ENCODE data around the gene HOXC12. TPM values are rescaled to one million over a fixed set of nuclear protein-coding genes. Genes with fewer than 3 reads are reported as not detected.
A peak's percentile ranks its signal among the peaks of the same experiment; 100 is the strongest.

HOXC12 gene
- total and polyA plus RNA-seq, 4 donors: not detected

GRCh38 chr12:53993162-53994008 lies 38.7 kb downstream of the HOXC12 start:
- Histone ChIP-seq H3K27me3 (ENCODE audit: control insufficient read depth in 4 of 4, insufficient read depth in 4 of 4, low read length in 3 of 4) (peaks cover 10 to 49% (median 29%) of the 10 kb centered on the region in 4 donors), H3K27ac (ENCODE audit: low read depth in 1 of 2, low read length in 2 of 2) (no peak overlapping the region), H3K4me3 (ENCODE audit: low read depth in 1 of 3, low read length in 3 of 3) (no peak overlapping the region), H3K36me3 (ENCODE audit: control insufficient read depth in 4 of 4, insufficient read depth in 3 of 4, low read depth in 1 of 4, low read length in 3 of 4) (no peaks in the 10 kb centered on the region), H3K4me1 (ENCODE audit: control insufficient read depth in 4 of 4, insufficient read depth in 4 of 4, low read length in 3 of 4) (peaks cover 9 to 21% (median 18%) of the 10 kb centered on the region in 4 donors), H3K9ac (ENCODE audit: low read depth in 1 of 2, low read length in 2 of 2) (no peak overlapping the region), H3K9me3 (ENCODE audit: control insufficient read depth in 4 of 4, low read length in 3 of 4) (no peaks in the 10 kb centered on the region)
- WGBS: 29% methylated on average over 18 of the region's 18 CpGs
- DNase-seq (ENCODE audit: low spot score): no peak
- TF ChIP-seq FOXA1 (IDR thresholded peaks at IDR 0.05) (no peak), RAD21 (IDR thresholded peaks at IDR 0.05) (no peak), JUND (IDR thresholded peaks at IDR 0.05) (no peak), YY1 (IDR thresholded peaks at IDR 0.05) (no peak), GABPA (IDR thresholded peaks at IDR 0.05 in 1 of 2, conservative IDR thresholded peaks at IDR 0.05 in 1 of 2) (no peak), HNF4A (conservative IDR thresholded peaks at IDR 0.05) (no peak), RXRA (IDR thresholded peaks at IDR 0.05) (no peak), FOXA2 (IDR thresholded peaks at IDR 0.05) (no peak), NR2F2 (IDR thresholded peaks at IDR 0.05) (no peak), MAX (IDR thresholded peaks at IDR 0.05) (no peak), HNF4G (IDR thresholded peaks at IDR 0.05) (no peak), SP1 (IDR thresholded peaks at IDR 0.05) (no peak)

- Histone ChIP-seq H3K27ac (ENCODE audit: low read depth in 1 of 2, low read length in 2 of 2) (no peak overlapping the region), H3K4me1 (ENCODE audit: control insufficient read depth in 4 of 4, insufficient read depth in 4 of 4, low read length in 3 of 4) (peaks cover 9 to 21% (median 18%) of the 10 kb centered on the region in 4 donors), H3K36me3 (ENCODE audit: control insufficient read depth in 4 of 4, insufficient read depth in 3 of 4, low read depth in 1 of 4, low read length in 3 of 4) (no peaks in the 10 kb centered on the region), H3K27me3 (ENCODE audit: control insufficient read depth in 4 of 4, insufficient read depth in 4 of 4, low read length in 3 of 4) (peaks cover 12 to 50% (median 29%) of the 10 kb centered on the region in 4 donors), H3K9ac (ENCODE audit: low read depth in 1 of 2, low read length in 2 of 2) (no peak overlapping the region), H3K9me3 (ENCODE audit: control insufficient read depth in 4 of 4, low read length in 3 of 4) (no peaks in the 10 kb centered on the region), H3K4me3 (ENCODE audit: low read depth in 1 of 3, low read length in 3 of 3) (no peak overlapping the region)
- TF ChIP-seq HNF4A (conservative IDR thresholded peaks at IDR 0.05): no peak
- TF ChIP-seq YY1 (IDR thresholded peaks at IDR 0.05): no peak
- no peak for TF ChIP-seq HNF4G (IDR thresholded peaks at IDR 0.05)
- TF ChIP-seq FOXA2 (IDR thresholded peaks at IDR 0.05): no peak
- TF ChIP-seq GABPA (IDR thresholded peaks at IDR 0.05 in 1 of 2, conservative IDR thresholded peaks at IDR 0.05 in 1 of 2): no peak
- no peak for TF ChIP-seq EGR1 (IDR thresholded peaks at IDR 0.05; ENCODE audit: low read depth in 2 of 2)
- no peak for TF ChIP-seq JUND (IDR thresholded peaks at IDR 0.05)
- 7% methylated on average over 19 of the region's 19 CpGs for WGBS
- no peak for DNase-seq (ENCODE audit: low spot score)
These were observed 39.2 kb downstream of the HOXC12 start for GRCh38 chr12:53994009-53994263.

- peaks cover 9 to 21% (median 16%) of the 10 kb centered on the region in 4 donors for H3K4me1 ChIP-seq (ENCODE audit: control insufficient read depth in 4 of 4, insufficient read depth in 4 of 4, low read length in 3 of 4)
- H3K9ac ChIP-seq (ENCODE audit: low read depth in 1 of 2, low read length in 2 of 2): no peak overlapping the region
- H3K27ac ChIP-seq (ENCODE audit: low read depth in 1 of 2, low read length in 2 of 2): no peak overlapping the region
- WGBS: 7% methylated on average over 60 of the region's 60 CpGs
- no peaks in the 10 kb centered on the region for H3K36me3 ChIP-seq (ENCODE audit: control insufficient read depth in 4 of 4, insufficient read depth in 3 of 4, low read depth in 1 of 4, low read length in 3 of 4)
- no peak for DNase-seq (ENCODE audit: low spot score)
- peaks cover 12 to 50% (median 28%) of the 10 kb centered on the region in 4 donors for H3K27me3 ChIP-seq (ENCODE audit: control insufficient read depth in 4 of 4, insufficient read depth in 4 of 4, low read length in 3 of 4)
- TF ChIP-seq HNF4A (conservative IDR thresholded peaks at IDR 0.05) (no peak), GABPA (IDR thresholded peaks at IDR 0.05 in 1 of 2, conservative IDR thresholded peaks at IDR 0.05 in 1 of 2) (no peak), MAX (IDR thresholded peaks at IDR 0.05) (no peak), NR2F2 (IDR thresholded peaks at IDR 0.05) (no peak), RAD21 (IDR thresholded peaks at IDR 0.05) (no peak), TAF1 (conservative IDR thresholded peaks at IDR 0.05) (no peak), ZBTB33 (IDR thresholded peaks at IDR 0.05) (no peak), EGR1 (IDR thresholded peaks at IDR 0.05; ENCODE audit: low read depth in 2 of 2) (no peak), CTCF (IDR thresholded peaks at IDR 0.05; ENCODE audit: low read depth, low read length, missing input control) (no peak), FOXA2 (IDR thresholded peaks at IDR 0.05) (no peak), JUND (IDR thresholded peaks at IDR 0.05) (no peak), ATF3 (IDR thresholded peaks at IDR 0.05) (no peak), SP1 (IDR thresholded peaks at IDR 0.05) (no peak)
- H3K9me3 ChIP-seq (ENCODE audit: control insufficient read depth in 4 of 4, low read length in 3 of 4): no peaks in the 10 kb centered on the region
- H3K4me3 ChIP-seq (ENCODE audit: low read depth in 1 of 3, low read length in 3 of 3): peak overlapping the region in 1 of 3 donors; percentile 61
These were observed 39.7 kb downstream of the HOXC12 start for GRCh38 chr12:53994264-53995001.

Data from liver (tissue), 9 donors.